Mucosa of rectum (tissue), 2 donors: ENCODE results near the gene ENDOV.

Source experiments
- H3K27ac ChIP-seq, 2 donors: one replicate each; pipeline ENCODE4 v1.7.0; 2013; ENCODE audit warnings: inconsistent platforms in 2 of 2, low read depth in 2 of 2, low read length in 2 of 2
- H3K27me3 ChIP-seq, 2 donors: one replicate each; pipeline ENCODE4 v1.7.0; 2013; ENCODE audit warnings: low read length in 2 of 2; ENCODE audit not compliant: control insufficient read depth in 2 of 2, insufficient read depth in 2 of 2
- H3K36me3 ChIP-seq, 2 donors: one replicate each; pipeline ENCODE4 v1.7.0; 2013; ENCODE audit warnings: low read length in 2 of 2; ENCODE audit not compliant: control insufficient read depth in 2 of 2, insufficient read depth in 2 of 2
- H3K4me1 ChIP-seq, 2 donors: one replicate each; pipeline ENCODE4 v1.7.0; 2013; ENCODE audit warnings: low read length in 2 of 2, mild to moderate bottlenecking in 1 of 2; ENCODE audit not compliant: control insufficient read depth in 2 of 2, insufficient read depth in 2 of 2
- H3K4me3 ChIP-seq, 2 donors: one replicate each; pipeline ENCODE4 v1.7.0; 2013; ENCODE audit warnings: low read length in 2 of 2
- H3K9ac ChIP-seq, 2 donors: one replicate each; pipeline ENCODE4 v1.7.0; 2013; ENCODE audit warnings: low read length in 2 of 2, low read depth in 1 of 2, mild to moderate bottlenecking in 1 of 2
- H3K9me3 ChIP-seq, 2 donors: one replicate each; pipeline ENCODE4 v1.7.0; 2013; ENCODE audit warnings: low read length in 2 of 2; ENCODE audit not compliant: control insufficient read depth in 2 of 2
- donor health status: healthy.
- donor health status: Normal muscosa, but diverticular disease.

Gene ENDOV

GRCh38 chr17:80429356-80430275 is 14.6 kb downstream of the ENDOV start:
- Histone ChIP-seq H3K36me3 (no peaks in the 10 kb centered on the region), H3K9me3 (no peaks in the 10 kb centered on the region), H3K9ac (no peak overlapping the region), H3K27ac (no peak overlapping the region), H3K4me3 (no peak overlapping the region), H3K27me3 (no peaks in the 10 kb centered on the region), H3K4me1 (peaks cover 0 to 2% of the 10 kb centered on the region in 2 donors)

- peaks cover 0 to 2% of the 10 kb centered on the region in 2 donors for H3K4me1 ChIP-seq
- no peaks in the 10 kb centered on the region for H3K27me3 ChIP-seq
- H3K9ac ChIP-seq: no peak overlapping the region
- no peaks in the 10 kb centered on the region for H3K36me3 ChIP-seq
- no peaks in the 10 kb centered on the region for H3K9me3 ChIP-seq
- H3K4me3 ChIP-seq: no peak overlapping the region
- no peak overlapping the region for H3K27ac ChIP-seq
Measured at GRCh38 chr17:80430446-80431245, 15.7 kb downstream of the ENDOV start.

- Histone ChIP-seq H3K36me3 (no peaks in the 10 kb centered on the region), H3K4me3 (no peak overlapping the region), H3K9me3 (no peaks in the 10 kb centered on the region), H3K4me1 (peaks cover 0 to 2% of the 10 kb centered on the region in 2 donors), H3K9ac (no peak overlapping the region), H3K27me3 (no peaks in the 10 kb centered on the region), H3K27ac (no peak overlapping the region)
Measured at GRCh38 chr17:80431246-80432195, 16.6 kb downstream of the ENDOV start.

DNA sequence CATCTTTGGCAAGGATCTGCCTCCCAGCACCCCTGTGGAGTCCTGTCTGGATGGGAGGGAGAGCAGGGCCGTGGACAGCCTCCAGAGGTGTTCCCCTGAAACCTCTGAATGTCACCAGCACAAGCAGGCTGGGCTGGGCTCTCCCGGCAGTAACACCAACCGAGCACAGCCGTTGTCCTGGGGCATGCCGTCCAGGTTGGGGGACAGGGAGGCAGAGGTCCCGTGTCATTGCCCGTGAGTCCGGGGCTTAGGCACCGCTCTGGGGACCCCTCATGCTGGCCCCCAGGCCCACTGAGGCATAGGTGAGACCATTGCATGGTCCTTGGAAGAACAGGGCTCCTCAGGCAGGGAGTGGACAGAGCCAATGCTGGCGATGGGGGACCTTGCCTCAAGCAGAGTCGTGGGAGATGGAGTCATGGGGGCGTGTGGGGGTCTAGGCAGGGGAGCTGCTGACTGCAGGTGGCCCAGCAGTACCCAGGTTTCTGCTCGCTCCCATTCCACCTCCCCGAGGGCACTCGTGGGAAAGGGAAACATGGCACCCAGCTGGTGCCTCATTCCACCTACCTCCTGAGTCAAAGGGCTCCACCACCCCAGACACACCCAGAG is 17.5 kb downstream of the ENDOV start:
- no peak overlapping the region for H3K4me3 ChIP-seq
- no peaks in the 10 kb centered on the region for H3K27me3 ChIP-seq
- H3K27ac ChIP-seq: no peak overlapping the region
- H3K9me3 ChIP-seq: no peaks in the 10 kb centered on the region
- no peaks in the 10 kb centered on the region for H3K36me3 ChIP-seq
- no peaks in the 10 kb centered on the region for H3K4me1 ChIP-seq
- H3K9ac ChIP-seq: no peak overlapping the region

DNA sequence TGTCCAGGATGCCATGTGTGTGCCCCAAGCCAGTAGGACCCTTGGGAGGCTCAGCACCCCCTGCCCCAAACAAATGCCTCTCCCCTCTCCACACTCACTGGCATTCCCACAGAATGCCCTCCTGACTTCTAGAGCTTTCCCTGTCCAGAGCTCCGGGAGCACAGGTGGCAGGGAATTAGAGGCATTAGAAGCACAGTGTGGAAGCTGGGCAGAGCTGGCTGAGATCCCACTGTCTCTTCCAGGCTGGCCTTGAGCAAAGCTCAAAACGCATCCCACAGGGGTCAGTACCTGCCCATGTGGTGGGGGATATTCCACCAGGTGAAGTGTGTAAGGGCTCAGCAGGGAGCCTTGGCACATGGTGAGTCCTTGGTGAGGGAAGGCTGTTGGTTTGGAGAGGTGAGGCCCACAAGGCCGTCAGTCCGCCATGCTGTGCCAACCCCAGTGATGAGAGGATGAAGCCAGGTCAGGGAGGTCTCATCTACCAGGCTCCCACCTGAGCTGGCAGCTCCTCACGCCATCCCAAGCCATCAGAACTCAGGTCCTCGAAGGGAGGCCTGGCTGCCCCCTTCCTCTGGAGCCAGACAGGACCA is 18.1 kb downstream of the ENDOV start:
- Histone ChIP-seq H3K27ac (no peak overlapping the region), H3K4me3 (no peak overlapping the region), H3K4me1 (no peaks in the 10 kb centered on the region), H3K9me3 (no peaks in the 10 kb centered on the region), H3K36me3 (no peaks in the 10 kb centered on the region), H3K27me3 (no peaks in the 10 kb centered on the region), H3K9ac (no peak overlapping the region)

- Histone ChIP-seq H3K4me1 (no peaks in the 10 kb centered on the region), H3K9ac (no peak overlapping the region), H3K27ac (no peak overlapping the region), H3K9me3 (no peaks in the 10 kb centered on the region), H3K4me3 (no peak overlapping the region), H3K27me3 (no peaks in the 10 kb centered on the region), H3K36me3 (no peaks in the 10 kb centered on the region)
Measured at GRCh38 chr17:80433916-80434666, 19.1 kb downstream of the ENDOV start.

GRCh38 chr17:80437532-80437931 is 22.6 kb downstream of the ENDOV start:
- H3K27ac ChIP-seq: no peak overlapping the region
- no peaks in the 10 kb centered on the region for H3K27me3 ChIP-seq
- no peak overlapping the region for H3K4me3 ChIP-seq

DNA sequence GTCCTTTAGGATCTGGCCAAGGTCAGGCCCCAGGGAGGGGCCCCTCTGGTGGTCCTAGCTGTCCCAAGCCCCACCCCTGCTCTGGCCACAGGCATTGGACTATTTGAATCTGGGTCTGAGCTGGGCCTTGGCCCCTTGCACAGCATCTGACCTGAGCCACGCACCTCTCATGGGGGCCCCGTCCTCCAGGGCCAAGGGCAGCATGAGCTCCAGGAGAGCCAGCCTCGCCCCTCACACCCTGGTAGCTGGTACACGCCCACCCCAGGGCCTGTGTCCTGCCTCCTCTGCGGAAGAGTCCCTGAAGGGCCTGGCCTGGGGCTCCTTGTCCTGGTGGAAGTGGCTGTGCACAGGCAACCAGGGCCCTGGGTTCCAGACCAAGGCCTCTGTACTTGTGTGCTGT is 23.8 kb downstream of the ENDOV start:
- no peak overlapping the region for H3K9ac ChIP-seq
- H3K4me3 ChIP-seq: no peak overlapping the region
- H3K27ac ChIP-seq: no peak overlapping the region
- H3K9me3 ChIP-seq: no peaks in the 10 kb centered on the region
- no peaks in the 10 kb centered on the region for H3K27me3 ChIP-seq
- H3K36me3 ChIP-seq: no peaks in the 10 kb centered on the region
- H3K4me1 ChIP-seq: no peaks in the 10 kb centered on the region

More at GRCh38 chr17:80437532-80437931, 22.6 kb downstream of the ENDOV start:
- Histone ChIP-seq H3K9me3 (no peaks in the 10 kb centered on the region), H3K36me3 (no peaks in the 10 kb centered on the region), H3K4me1 (no peaks in the 10 kb centered on the region), H3K9ac (no peak overlapping the region)

DNA sequence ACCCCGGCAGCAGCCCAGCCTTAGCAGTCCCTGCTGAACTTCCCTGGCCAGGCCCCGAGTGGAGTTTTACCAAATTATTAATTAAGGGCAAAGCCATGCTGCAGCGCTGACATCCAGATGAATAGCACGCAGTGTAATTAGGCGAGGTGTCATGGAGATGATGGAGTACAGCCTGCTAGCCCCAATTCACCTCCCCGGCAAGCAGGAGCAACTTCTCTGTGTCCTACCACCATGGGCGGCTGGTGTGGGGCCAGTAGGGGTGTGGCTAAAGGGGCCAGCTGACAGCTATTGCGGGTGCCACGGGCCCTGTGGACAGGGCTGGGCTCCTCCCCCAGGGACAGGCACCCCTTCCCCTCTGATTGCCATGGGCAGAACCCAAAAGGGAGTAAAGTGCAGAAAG is 24.5 kb downstream of the ENDOV start:
- H3K9me3 ChIP-seq: no peaks in the 10 kb centered on the region
- H3K4me3 ChIP-seq: no peak overlapping the region
- no peaks in the 10 kb centered on the region for H3K36me3 ChIP-seq
- H3K9ac ChIP-seq: no peak overlapping the region
- no peaks in the 10 kb centered on the region for H3K27me3 ChIP-seq
- H3K27ac ChIP-seq: no peak overlapping the region
- H3K4me1 ChIP-seq: no peaks in the 10 kb centered on the region
